SK-N-SH treated with all-trans-retinoic acid at 6 μM for 48 hours (cell line): ENCODE data around the gene EDA.

Source experiments
- ATAC-seq: fragments of 200-7000 bp; cut with Tn5 transposase; 3 replicates; pipeline ENCODE4 v1.9.1; 2020; ENCODE audit warnings: mild to moderate bottlenecking, moderate library complexity
- ARNTL ChIP-seq: fragments of 450-650 bp; formaldehyde crosslinking; IDR thresholded peaks from 2 replicates; pipeline ENCODE4 v1.5.0; 2020; ENCODE audit warnings: low read depth, mild to moderate bottlenecking, moderate library complexity, borderline replicate concordance
- BACH2 ChIP-seq: fragments of 250-450 bp; sonication (Bioruptor Pico); IDR thresholded peaks from 2 replicates; pipeline ENCODE4 v1.9.0; 2021; ENCODE audit warnings: mild to moderate bottlenecking, borderline replicate concordance
- CREB5 ChIP-seq: fragments of 250-450 bp; sonication (Bioruptor Pico); IDR thresholded peaks from 2 replicates; pipeline ENCODE4 v1.5.1; 2020; ENCODE audit warnings: low read depth, mild to moderate bottlenecking, moderate library complexity
- CSDC2 ChIP-seq: fragments of 250-450 bp; sonication (Bioruptor Pico); IDR thresholded peaks from 2 replicates; pipeline ENCODE4 v1.5.0; 2020; ENCODE audit warnings: mild to moderate bottlenecking, moderate library complexity
- CSRNP3 ChIP-seq: fragments of 250-450 bp; sonication (Bioruptor Pico); IDR thresholded peaks from 2 replicates; pipeline ENCODE4 v1.5.1; 2021; ENCODE audit warnings: mild to moderate bottlenecking, moderate library complexity
- ESRRG ChIP-seq: fragments of 250-450 bp; sonication (Bioruptor Pico); IDR thresholded peaks from 2 replicates; pipeline ENCODE4 v1.6.1; 2021; ENCODE audit warnings: mild to moderate bottlenecking
- GLIS3 ChIP-seq: fragments of 250-450 bp; sonication (Bioruptor Pico); IDR thresholded peaks from 2 replicates; pipeline ENCODE4 v1.5.0; 2020; ENCODE audit warnings: mild to moderate bottlenecking, moderate library complexity
- ISL1 ChIP-seq: fragments of 250-450 bp; sonication (Bioruptor Pico); IDR thresholded peaks from 2 replicates; pipeline ENCODE4 v2.1.2; 2022; ENCODE audit warnings: mild to moderate bottlenecking, moderate library complexity
- OSR1 ChIP-seq: fragments of 250-450 bp; sonication (Bioruptor Pico); IDR thresholded peaks from 2 replicates; pipeline ENCODE4 v1.8.0; 2022; ENCODE audit warnings: moderate library complexity, mild to moderate bottlenecking, inconsistent platforms
- PATZ1 ChIP-seq: fragments of 250-450 bp; sonication (Bioruptor Pico); IDR thresholded peaks from 2 replicates; pipeline ENCODE4 v1.8.0; 2020; ENCODE audit warnings: mild to moderate bottlenecking, moderate library complexity, borderline replicate concordance
- POU6F1 ChIP-seq: fragments of 250-450 bp; sonication (Bioruptor Pico); IDR thresholded peaks from 2 replicates; pipeline ENCODE4 v1.8.0; 2021; ENCODE audit warnings: low read depth, mild to moderate bottlenecking, moderate library complexity, borderline replicate concordance
- PPARA ChIP-seq: fragments of 250-450 bp; sonication (Bioruptor Pico); IDR thresholded peaks from 2 replicates; pipeline ENCODE4 v1.5.0; 2020; ENCODE audit warnings: mild to moderate bottlenecking, borderline replicate concordance
- RARB ChIP-seq: fragments of 250-450 bp; sonication (Bioruptor Pico); IDR thresholded peaks from 2 replicates; pipeline ENCODE4 v1.8.0; 2021; ENCODE audit warnings: mild to moderate bottlenecking, moderate library complexity
- TCF4 ChIP-seq: fragments of 250-450 bp; sonication (Bioruptor Pico); IDR thresholded peaks from 2 replicates; pipeline ENCODE4 v1.8.0; 2021; ENCODE audit warnings: mild to moderate bottlenecking, moderate library complexity, borderline replicate concordance
- TOX ChIP-seq: fragments of 250-450 bp; sonication (Bioruptor Pico); IDR thresholded peaks from 2 replicates; pipeline ENCODE4 v1.8.0; 2021; ENCODE audit warnings: mild to moderate bottlenecking, moderate library complexity, borderline replicate concordance
- ZC3H10 ChIP-seq: fragments of 250-450 bp; sonication (Bioruptor Pico); IDR thresholded peaks from 2 replicates; pipeline ENCODE4 v1.5.1; 2021; ENCODE audit warnings: mild to moderate bottlenecking, moderate library complexity
- ZFP3 ChIP-seq: fragments of 250-450 bp; sonication (Bioruptor Pico); IDR thresholded peaks from 2 replicates; pipeline ENCODE4 v1.5.0; 2020; ENCODE audit warnings: mild to moderate bottlenecking, moderate library complexity
- ZNF565 ChIP-seq: fragments of 450-650 bp; formaldehyde crosslinking; conservative IDR thresholded peaks from 2 replicates; pipeline ENCODE4 v1.5.0; 2020; ENCODE audit warnings: low read depth, mild to moderate bottlenecking, moderate library complexity
- ZNF70 ChIP-seq: fragments of 450-650 bp; formaldehyde crosslinking; IDR thresholded peaks from 2 replicates; pipeline ENCODE4 v1.5.0; 2020; ENCODE audit warnings: mild to moderate bottlenecking, moderate library complexity
- ZNF8 ChIP-seq: fragments of 450-650 bp; formaldehyde crosslinking; IDR thresholded peaks from 2 replicates; pipeline ENCODE4 v1.5.0; 2020; ENCODE audit warnings: mild to moderate bottlenecking, moderate library complexity

The EDA gene

GRCh38 chrX:70044541-70045245 lies 428.8 kb downstream of the EDA start:
- peak; percentile 72 for ATAC-seq
- TF ChIP-seq POU6F1 (CRISPR knock-in tag), result no peak
- TF ChIP-seq TOX (CRISPR knock-in tag), result no peak
- TF ChIP-seq ESRRG (CRISPR knock-in tag), result no peak
- no peak for TF ChIP-seq OSR1 (CRISPR knock-in tag)
- no peak for TF ChIP-seq GLIS3 (CRISPR knock-in tag)
- no peak for TF ChIP-seq CREB5
- TF ChIP-seq PATZ1 (CRISPR knock-in tag), result no peak
- TF ChIP-seq ZNF70 (CRISPR knock-in tag), result no peak
- no peak for TF ChIP-seq CSDC2 (CRISPR knock-in tag)
- TF ChIP-seq CSRNP3 (CRISPR knock-in tag), result no peak
- no peak for TF ChIP-seq ZFP3
- no peak for TF ChIP-seq BACH2
- no peak for TF ChIP-seq ZNF8 (CRISPR knock-in tag)
- TF ChIP-seq ZC3H10, result no peak
- no peak for TF ChIP-seq TCF4 (CRISPR knock-in tag)
- no peak for TF ChIP-seq PPARA
- TF ChIP-seq ARNTL (CRISPR knock-in tag), result no peak
- TF ChIP-seq ISL1 (CRISPR knock-in tag), result no peak
- no peak for TF ChIP-seq RARB (CRISPR knock-in tag)
- TF ChIP-seq ZNF565 (CRISPR knock-in tag), result no peak

- ATAC-seq, result peak; percentile 36; the same call in 1 of the 3 replicates
- no peak for TF ChIP-seq ISL1 (CRISPR knock-in tag)
- TF ChIP-seq PPARA, result no peak
- TF ChIP-seq OSR1 (CRISPR knock-in tag), result no peak
- TF ChIP-seq ZFP3, result no peak
- no peak for TF ChIP-seq TCF4 (CRISPR knock-in tag)
- TF ChIP-seq CSRNP3 (CRISPR knock-in tag), result no peak
- no peak for TF ChIP-seq PATZ1 (CRISPR knock-in tag)
- TF ChIP-seq CREB5, result no peak
- TF ChIP-seq TOX (CRISPR knock-in tag), result no peak
- TF ChIP-seq ZNF565 (CRISPR knock-in tag), result no peak
Measured at GRCh38 chrX:70046978-70047377, 431.1 kb downstream of the EDA start.
